Pancreas (tissue), 10 donors: ENCODE data around the gene DNAH8. TPM values are rescaled to one million over a fixed set of nuclear protein-coding genes. Genes with fewer than 3 reads are reported as not detected.
A peak's percentile ranks its signal among the peaks of the same experiment; 100 is the strongest.

Experiments
- ATAC-seq, 4 donors: fragments of 200-7000 bp; cut with Tn5 transposase; one replicate each; pipeline versions ENCODE4 v1.8.0 to v1.9.1; 2020; ENCODE audit warnings: mild to moderate bottlenecking in 4 of 4, moderate library complexity in 4 of 4
- DNase-seq, 6 donors: peaks; one replicate each; pipeline ENCODE4 v3.0.0-alpha.2; 2020
- FAIRE-seq: peaks from 2 replicates; lab custom pipeline; 2012; peaks lifted over from hg19 to GRCh38; lab: Jason Lieb, UNC
- H3K27ac ChIP-seq, 4 donors: fragments of 200-600 bp; sonication (generic); 1 replicate in 3 of 4; 2 replicates in 1 of 4; pipeline versions ENCODE4 v1.5.0 to v1.8.0; 2020
- H3K27me3 ChIP-seq, 4 donors: fragments of 200-600 bp; one replicate each; pipeline ENCODE4 v1.8.0; 2021
- H3K36me3 ChIP-seq, 3 donors: fragments of 200-600 bp; sonication (generic) in 1 of 3; one replicate each; pipeline versions ENCODE4 v1.5.0 to v1.8.0; 2020 to 2021
- H3K4me1 ChIP-seq, 3 donors: fragments of 200-600 bp; one replicate each; pipeline ENCODE4 v1.8.0; 2021
- H3K4me3 ChIP-seq, 4 donors: fragments of 200-600 bp; sonication (generic) in 2 of 4; one replicate each; pipeline versions ENCODE4 v1.5.0 to v1.8.0; 2020 to 2021
- H3K9me3 ChIP-seq, 4 donors: fragments of 200-600 bp; one replicate each; pipeline ENCODE4 v1.8.0; 2021
- WGBS, 2 donors: extraction: QIAGEN DNeasy Blood & Tissue Kit; methylation state at CpG; one replicate each; pipeline ENCODE4 v1.1.7; 2013; 5-methylcytosine and 5-hydroxymethylcytosine counted together
- intact Hi-C, 3 donors: fragments of 100-400 bp; cut with DNase I; formaldehyde crosslinking; loops; one replicate each; pipeline versions ENCODE4 v1.11.1 to v1.14.2; 2022
- polyA plus RNA-seq, 2 donors: library from polyadenylated mRNA; stranded (reverse); fragments of 200-250 nt; gene quantifications; one replicate each; pipeline ENCODE4 v1.2.3, GENCODE V29; 2013
- total RNA-seq, 6 donors: library from RNA; stranded (reverse); fragmentation: NEBNext Ultra II Directional in 4 of 6; extraction: Animal tissue kit (Norgen Biotek cat#: 25700) in 4 of 6; gene quantifications; one replicate each; pipeline versions ENCODE4 v1.2.1 to v1.2.4, GENCODE V29; 2021 to 2023
- TF ChIP-seq, protein P1 (sequence below), 4 donors: fragments of 200-600 bp; sonication (generic) in 3 of 4; IDR thresholded peaks; one replicate each; pipeline versions ENCODE4 v1.5.0 to v1.8.0; 2021; ENCODE audit warnings: antibody characterized with exemption in 4 of 4
- donor health status: healthy with polysubstance abuse.
- donor health status: DM: no; HTN: no; CAD: no; lungs with moderate emphysema.
- donor health status: DM: no; HTN: no; CAD: no.
- donor health status: control.
- donor health status: control.
- donor health status: Bipolar disorder and iron deficiency.
- donor health status: DM: yes; HTN: yes; CAD: no.
- donor health status: DM: no; HTN: no; CAD: no.
- donor health status: DM: no; HTN: no; CAD: no.
- donor health status: DM: yes; HTN: yes; CAD: no.

DNAH8 gene
- total and polyA plus RNA-seq, 8 donors: not detected

DNA sequence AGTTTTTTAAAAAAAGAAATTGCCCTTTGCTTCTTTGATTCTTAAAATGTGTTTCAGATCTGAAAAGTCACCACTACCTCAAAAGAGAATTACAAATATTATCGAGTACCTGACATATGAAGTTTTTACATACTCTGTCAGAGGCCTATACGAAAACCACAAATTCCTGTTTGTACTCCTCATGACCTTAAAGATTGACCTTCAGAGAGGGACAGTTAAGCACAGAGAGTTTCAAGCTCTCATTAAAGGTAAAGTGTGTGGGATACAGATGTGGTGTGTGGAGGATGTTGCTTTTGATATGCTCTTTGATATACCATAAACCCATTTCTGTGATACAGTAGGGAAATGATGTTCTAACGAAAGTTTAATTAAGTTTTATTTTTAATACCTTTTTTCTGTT is 223.6 kb downstream of the DNAH8 start:
- FAIRE-seq (no peak), ATAC-seq (no peak)
- TF ChIP-seq, protein P1, sequence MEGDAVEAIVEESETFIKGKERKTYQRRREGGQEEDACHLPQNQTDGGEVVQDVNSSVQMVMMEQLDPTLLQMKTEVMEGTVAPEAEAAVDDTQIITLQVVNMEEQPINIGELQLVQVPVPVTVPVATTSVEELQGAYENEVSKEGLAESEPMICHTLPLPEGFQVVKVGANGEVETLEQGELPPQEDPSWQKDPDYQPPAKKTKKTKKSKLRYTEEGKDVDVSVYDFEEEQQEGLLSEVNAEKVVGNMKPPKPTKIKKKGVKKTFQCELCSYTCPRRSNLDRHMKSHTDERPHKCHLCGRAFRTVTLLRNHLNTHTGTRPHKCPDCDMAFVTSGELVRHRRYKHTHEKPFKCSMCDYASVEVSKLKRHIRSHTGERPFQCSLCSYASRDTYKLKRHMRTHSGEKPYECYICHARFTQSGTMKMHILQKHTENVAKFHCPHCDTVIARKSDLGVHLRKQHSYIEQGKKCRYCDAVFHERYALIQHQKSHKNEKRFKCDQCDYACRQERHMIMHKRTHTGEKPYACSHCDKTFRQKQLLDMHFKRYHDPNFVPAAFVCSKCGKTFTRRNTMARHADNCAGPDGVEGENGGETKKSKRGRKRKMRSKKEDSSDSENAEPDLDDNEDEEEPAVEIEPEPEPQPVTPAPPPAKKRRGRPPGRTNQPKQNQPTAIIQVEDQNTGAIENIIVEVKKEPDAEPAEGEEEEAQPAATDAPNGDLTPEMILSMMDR (IDR thresholded peaks at IDR 0.05): no peak

DNA sequence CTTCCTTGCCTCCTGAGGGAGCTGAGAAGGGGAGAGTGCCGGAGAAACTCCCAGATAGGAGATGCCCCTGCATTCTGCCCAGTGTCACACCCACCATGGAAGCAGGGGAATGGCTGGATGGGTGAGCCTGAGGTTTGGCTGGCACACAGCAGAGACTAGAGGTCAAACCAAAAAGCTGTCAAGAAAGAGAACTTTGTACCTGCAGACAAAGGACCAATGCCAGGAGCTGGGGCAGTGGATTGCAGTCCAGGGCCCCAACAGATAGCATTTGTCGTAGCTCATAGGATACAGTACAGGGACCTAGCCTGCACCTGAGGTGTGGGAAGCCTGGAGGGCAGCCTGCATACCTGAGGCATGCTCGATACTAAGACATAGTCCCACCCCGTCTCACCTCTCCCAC is 227.3 kb downstream of the DNAH8 start:
- no peaks in the 10 kb centered on the region for H3K4me1 ChIP-seq
- H3K9me3 ChIP-seq: no peaks in the 10 kb centered on the region
- H3K27me3 ChIP-seq: no peaks in the 10 kb centered on the region
- H3K36me3 ChIP-seq: no peaks in the 10 kb centered on the region
- FAIRE-seq: no peak
- H3K4me3 ChIP-seq: no peak overlapping the region
- 71 to 81% methylated on average over 4 of the region's 4 CpGs for WGBS, 2 donors
- DNase-seq: no peak
- intact Hi-C loops: no loop called here
- TF ChIP-seq, protein P1 (IDR thresholded peaks at IDR 0.05): no peak
- H3K27ac ChIP-seq: no peak overlapping the region
- peak in 1 of 4 donors; percentile 22 for ATAC-seq

More for the DNA sequence above, 223.6 kb downstream of the DNAH8 start:
- 81 to 89% methylated on average over 3 of the region's 3 CpGs for WGBS, 2 donors
- Histone ChIP-seq H3K9me3 (no peaks in the 10 kb centered on the region), H3K4me3 (no peak overlapping the region), H3K27ac (no peak overlapping the region), H3K36me3 (no peaks in the 10 kb centered on the region), H3K27me3 (no peaks in the 10 kb centered on the region), H3K4me1 (no peaks in the 10 kb centered on the region)
- intact Hi-C loops: no loop called here
- no peak for DNase-seq

DNA sequence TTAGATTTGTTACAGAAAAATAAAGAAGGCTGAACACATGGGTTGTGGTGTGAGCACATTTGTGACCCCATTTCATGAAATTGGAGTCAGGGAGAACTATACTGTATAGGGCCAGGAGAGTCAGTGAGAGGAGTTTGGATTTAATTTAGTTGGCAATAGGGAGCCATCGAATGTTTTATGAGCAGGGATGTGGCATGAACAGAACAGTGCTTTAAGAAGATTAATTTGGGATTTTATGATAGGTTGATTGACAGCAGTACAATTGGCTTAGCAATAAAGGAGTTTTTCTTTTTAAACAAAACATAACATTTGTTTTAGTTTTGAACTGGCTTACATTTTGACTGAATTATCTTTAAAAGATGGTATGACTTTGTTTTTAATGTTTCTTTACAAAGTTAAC is 227.9 kb downstream of the DNAH8 start:
- H3K9me3 ChIP-seq: no peaks in the 10 kb centered on the region
- H3K4me3 ChIP-seq: no peak overlapping the region
- FAIRE-seq (no peak), ATAC-seq (no peak), DNase-seq (no peak)
- 88 to 89% methylated on average over 1 of the region's 1 CpG for whole genome bisulfite sequencing, 2 donors
- no peaks in the 10 kb centered on the region for H3K27me3 ChIP-seq
- H3K36me3 ChIP-seq: no peaks in the 10 kb centered on the region
- TF ChIP-seq, protein P1 (IDR thresholded peaks at IDR 0.05): no peak
- H3K4me1 ChIP-seq: no peaks in the 10 kb centered on the region
- intact Hi-C loops: no loop called here
- H3K27ac ChIP-seq: no peak overlapping the region

DNA sequence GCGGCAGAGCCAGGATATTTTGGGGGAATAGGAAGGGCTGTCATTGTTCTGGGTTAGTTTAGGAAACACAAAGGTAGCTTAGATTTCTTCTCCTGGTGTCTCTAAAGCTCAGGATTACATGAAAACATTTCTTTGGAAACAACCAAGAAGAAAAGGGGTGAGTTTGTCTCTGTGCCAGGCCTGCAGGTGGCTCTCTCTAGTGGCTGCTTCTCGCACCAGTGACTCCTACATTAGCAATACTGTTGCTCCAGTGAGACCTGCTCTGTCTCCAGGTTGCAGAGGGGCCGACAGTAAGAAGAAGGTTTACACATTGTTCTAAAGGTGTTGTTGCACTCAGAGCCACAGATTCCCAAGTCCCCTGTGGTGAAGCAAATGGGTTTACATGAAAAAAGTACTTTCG is 228.9 kb downstream of the DNAH8 start:
- intact Hi-C loops: no loop called here
- Histone ChIP-seq H3K27me3 (no peaks in the 10 kb centered on the region), H3K9me3 (no peaks in the 10 kb centered on the region), H3K36me3 (no peaks in the 10 kb centered on the region), H3K4me3 (no peak overlapping the region), H3K4me1 (no peaks in the 10 kb centered on the region), H3K27ac (no peak overlapping the region)
- ATAC-seq: no peak
- WGBS, 2 donors: 79 to 82% methylated on average over 4 of the region's 4 CpGs
- TF ChIP-seq, protein P1 (IDR thresholded peaks at IDR 0.05): no peak
- no peak for DNase-seq
- no peak for FAIRE-seq

DNA sequence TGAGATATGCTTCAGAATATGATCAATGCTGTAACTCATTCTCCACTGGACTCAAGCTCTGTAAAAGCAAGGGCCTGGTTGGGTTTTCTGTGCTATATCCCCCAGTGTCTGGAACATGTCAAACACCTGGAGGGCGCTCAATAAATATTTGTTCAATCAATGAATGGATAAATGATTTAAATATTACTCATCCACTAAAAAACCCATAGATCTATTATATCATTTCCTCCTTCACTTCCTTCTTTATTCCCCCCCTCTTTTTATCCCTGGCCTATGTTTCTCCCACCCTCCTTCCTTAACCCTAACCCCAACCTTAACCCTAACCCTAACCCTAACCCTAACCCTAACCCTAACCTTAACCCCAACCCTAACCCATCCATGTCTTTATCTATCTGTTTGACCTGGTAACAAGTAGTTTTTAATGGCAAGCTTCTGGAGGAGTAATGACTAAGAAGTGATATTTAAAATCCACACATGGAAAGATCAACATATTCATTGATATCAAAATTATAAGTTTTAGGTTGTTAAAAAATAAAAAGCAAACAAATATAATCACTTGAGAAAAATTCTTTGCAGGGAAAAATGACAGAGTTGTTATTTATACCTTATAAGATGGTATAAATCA is 229.7 kb downstream of the DNAH8 start:
- TF ChIP-seq, protein P1 (IDR thresholded peaks at IDR 0.05): no peak
- DNase-seq (no peak), FAIRE-seq (no peak), ATAC-seq (no peak)
- 91 to 96% methylated on average over 1 of the region's 1 CpG for WGBS, 2 donors
- Histone ChIP-seq H3K36me3 (no peaks in the 10 kb centered on the region), H3K4me3 (no peak overlapping the region), H3K4me1 (no peaks in the 10 kb centered on the region), H3K9me3 (no peaks in the 10 kb centered on the region), H3K27me3 (no peaks in the 10 kb centered on the region), H3K27ac (no peak overlapping the region)
- intact Hi-C loops: no loop called here
